GM19455 (cell line): ENCODE results near the gene HLF.

Experiments
- ATAC-seq: cut with Tn5 transposase; IDR thresholded peaks from one replicate; pipeline ENCODE4 v1.9.1; 2021; ENCODE audit not compliant: unreplicated experiment

Gene HLF

DNA sequence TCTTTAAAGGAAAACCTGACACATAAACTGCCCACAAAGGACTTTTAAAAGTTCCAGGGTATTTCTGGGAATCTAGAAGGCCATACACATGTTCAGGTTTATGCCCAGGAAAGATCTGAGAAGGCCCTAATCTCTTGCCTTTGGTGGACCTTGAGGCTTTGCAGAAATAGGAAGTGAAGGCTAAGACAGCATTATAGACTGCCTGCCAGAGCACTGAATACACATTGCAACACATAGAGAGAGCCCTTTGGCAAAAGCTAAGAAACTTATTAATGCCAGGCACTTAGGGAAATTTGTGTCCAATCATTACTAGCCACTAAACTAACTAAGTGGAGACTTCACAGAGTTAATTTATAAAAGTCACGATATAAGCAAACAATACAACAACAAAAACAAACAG lies 86.5 kb downstream of the HLF start:
- ATAC-seq = no peak

DNA sequence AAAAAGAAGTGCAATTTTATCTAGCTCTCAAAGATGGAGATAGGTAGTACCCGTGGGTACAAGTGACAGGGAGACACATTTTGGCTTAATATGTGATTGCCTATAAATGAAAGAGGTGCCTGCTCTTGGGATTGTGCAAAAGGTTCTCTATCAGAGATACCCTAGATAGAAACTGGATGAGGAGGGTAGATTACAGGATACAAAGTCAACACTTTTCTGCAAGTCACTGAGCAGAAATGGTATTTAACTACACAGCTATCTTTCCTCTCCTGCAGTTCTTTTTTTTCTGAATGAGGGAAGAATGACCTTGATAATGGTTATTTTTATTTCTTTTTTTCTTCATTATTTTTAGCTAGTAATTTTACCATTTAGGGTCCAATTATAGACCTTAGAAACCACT lies 89.2 kb downstream of the HLF start:
- no peak for ATAC-seq

DNA sequence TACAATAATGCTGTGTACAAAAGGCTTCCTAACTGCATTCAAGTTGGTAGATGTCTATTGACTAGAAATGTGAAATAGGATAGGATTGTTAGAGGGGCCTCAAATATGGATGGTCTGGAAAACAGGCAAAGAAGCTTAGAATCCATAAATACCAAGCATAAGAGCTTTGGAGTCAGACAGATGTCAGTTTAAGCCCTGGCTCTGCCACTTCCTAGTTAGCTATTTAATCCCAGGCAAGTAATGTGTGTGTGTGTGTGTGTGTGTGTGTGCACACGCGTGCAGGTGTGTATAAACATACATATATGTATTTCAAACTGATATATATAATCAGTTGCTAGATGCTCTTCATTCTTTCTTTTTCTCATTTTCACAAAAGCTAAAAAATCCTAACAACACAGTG lies 90.2 kb downstream of the HLF start:
- no peak for ATAC-seq

DNA sequence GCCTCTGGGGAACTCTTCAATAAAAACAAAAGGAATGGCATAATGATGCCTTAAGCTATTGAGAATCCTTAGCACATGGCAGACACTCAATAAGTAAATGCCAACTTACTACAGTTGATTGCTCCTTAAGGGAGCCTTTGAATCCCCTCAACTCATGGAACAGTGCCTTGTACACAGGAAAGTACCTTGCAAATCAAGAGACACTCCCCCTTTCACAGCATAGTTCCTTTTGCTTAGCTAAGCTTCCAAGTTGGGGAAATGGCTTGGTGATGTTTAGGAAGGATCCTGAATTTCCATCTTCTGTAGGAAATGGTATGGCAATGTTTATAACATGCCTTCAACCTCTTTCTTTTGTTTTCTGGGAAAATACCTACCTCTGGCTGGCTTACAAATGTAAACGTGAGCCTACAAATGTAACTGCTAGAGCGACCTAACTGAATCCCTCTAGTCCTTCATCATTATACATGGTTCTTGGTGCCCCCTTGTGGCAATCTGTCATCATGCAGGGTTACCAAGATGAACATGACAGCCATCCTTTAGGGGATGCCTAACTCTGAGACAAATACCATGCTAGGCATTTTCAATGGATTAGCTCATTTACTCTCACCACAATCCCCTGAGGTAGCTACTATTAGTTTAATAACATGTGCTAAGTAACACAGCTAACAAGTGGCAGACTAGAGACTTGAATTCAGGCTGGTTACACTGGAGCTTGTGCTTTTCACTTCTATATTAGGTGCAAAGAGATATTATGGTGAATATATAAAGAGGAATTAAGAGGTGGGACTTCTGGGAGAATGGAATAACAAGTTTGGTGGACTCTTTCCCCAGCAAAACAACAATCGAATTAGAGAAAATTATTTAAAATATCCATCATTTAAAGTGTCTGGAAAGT lies 91.9 kb downstream of the HLF start:
- ATAC-seq = peak; percentile 93

DNA sequence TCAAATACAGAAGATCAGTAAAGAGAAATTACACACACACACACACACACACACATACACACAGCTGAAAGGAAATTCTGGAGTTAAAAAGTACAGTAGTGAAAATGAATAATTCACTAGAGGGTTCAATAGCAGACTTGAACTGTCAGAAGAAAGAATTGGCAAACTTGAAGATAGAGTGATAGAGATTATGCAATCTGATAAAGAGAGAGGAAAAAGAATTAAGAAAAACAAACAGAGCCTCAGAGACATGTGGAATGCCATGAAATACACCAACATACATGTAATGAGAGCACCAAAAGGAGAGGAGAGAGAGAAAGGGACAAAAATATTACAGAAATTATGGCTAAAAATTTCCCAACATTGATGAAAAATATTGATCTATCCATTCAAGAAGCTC lies 96.2 kb downstream of the HLF start:
- no peak for ATAC-seq

DNA sequence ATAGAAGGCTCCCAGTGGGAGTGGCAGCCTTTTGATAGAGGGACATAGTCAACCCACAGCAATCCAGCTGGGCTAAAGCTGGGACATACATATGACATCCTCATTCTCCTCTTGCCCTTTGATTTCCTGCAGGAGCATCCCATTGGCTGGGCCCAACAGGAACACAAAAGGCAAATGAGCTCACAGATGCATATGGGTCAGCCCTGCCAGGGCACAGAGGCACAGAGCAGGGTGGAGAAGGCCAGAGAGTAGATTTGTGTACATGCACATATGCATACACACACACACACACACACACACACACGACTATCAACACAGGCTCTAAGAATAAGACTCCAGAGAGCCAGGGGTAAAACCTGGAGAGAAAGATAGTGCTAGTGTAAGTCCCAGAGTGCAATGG lies 98.3 kb downstream of the HLF start:
- ATAC-seq = no peak

DNA sequence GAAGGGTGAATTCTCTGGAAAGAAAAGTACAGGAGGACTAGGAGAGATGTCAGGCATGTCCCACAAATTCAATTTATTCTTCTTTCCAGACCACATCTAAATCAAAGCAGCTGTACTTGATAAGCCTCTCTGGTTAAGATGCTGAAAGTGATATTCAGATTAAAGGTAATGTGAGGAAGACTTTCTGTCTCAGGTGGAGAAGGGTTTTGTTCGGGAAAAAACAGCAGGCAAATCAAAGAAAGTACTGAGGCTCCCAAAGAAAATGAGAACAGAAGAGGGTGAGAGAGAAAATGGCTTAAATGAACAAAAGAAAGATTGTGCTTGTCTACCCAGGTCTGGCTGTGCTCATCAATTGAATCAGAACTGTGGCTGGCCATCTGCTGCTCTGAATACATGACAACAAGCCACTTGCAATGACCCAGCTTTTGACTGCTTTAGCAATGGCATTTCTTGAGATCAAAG lies 101.3 kb downstream of the HLF start:
- no peak for ATAC-seq

DNA sequence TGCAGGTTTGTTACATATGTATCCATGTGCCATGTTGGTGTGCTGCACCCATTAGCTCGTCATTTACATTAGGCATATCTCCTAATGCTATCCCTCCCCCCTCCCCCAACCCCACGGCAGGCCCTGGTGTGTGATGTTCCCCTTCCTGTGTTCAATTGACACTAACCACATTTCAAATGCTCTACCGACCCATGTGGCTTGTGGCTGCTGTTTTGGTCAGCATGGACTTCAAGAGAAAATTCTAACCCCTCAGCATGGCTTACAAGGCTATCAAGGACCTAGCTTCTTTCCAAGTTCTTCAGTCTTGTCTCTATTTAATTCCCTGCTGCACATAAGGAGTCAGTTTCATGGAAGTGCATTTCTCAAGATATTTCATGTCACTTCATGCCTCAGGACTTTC lies 103.9 kb downstream of the HLF start:
- no peak for ATAC-seq
